Measurements from ENCODE around the gene LEFTY1.

DNA sequence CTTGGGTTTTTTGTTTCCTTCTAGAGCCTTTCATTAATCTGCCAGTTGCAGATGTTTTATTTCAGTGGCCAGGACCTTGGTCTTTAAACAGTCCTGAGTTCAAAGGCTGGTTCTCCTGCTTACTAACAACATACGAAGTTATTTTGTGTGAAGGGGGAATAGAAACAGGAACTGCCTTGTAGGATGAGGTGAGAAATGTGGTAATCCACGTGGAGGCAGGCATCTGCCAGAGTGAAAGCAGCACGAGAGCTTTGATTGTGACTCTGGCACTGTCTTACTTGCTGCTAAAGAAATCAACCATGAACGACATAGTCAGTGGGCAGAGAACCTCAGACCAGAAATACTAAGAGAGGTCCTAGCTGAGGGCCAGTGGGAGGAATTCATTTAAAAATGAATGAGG lies 37.1 kb downstream of the LEFTY1 start:
- TF ChIP-seq CTCF (IDR thresholded peaks at IDR 0.05) (no peak), POLR2A (IDR thresholded peaks at IDR 0.05) (no peak)

Data from thyroid gland (tissue), 4 donors.